Measurements from ENCODE around the gene SUMO3.

The SUMO3 gene

GRCh38 chr21:44758781-44759627 lies 58.9 kb downstream of the SUMO3 start:
- no peak for DNase-seq (ENCODE audit: low spot score)

GRCh38 chr21:44758141-44758561 lies 59.7 kb downstream of the SUMO3 start:
- no peak for DNase-seq (ENCODE audit: low spot score)

GRCh38 chr21:44757731-44758130 lies 60.1 kb downstream of the SUMO3 start:
- DNase-seq (ENCODE audit: low spot score) = no peak

- DNase-seq (ENCODE audit: low spot score) = no peak
Observed at GRCh38 chr21:44756423-44757185, 61.3 kb downstream of the SUMO3 start.
